ENCODE data around the gene PLA2R1.

The PLA2R1 gene

GRCh38 chr2:159897720-159898119, 164.7 kb downstream of the PLA2R1 start:
- no peak for DNase-seq (ENCODE audit: extremely low read depth in 1 of 2, low read depth in 1 of 2)

- DNase-seq (ENCODE audit: extremely low read depth in 1 of 2, low read depth in 1 of 2), result no peak
Measured at GRCh38 chr2:159897081-159897480, 165.3 kb downstream of the PLA2R1 start.

- DNase-seq (ENCODE audit: extremely low read depth in 1 of 2, low read depth in 1 of 2), result no peak
Measured at GRCh38 chr2:159895258-159896065, 167.0 kb downstream of the PLA2R1 start.

GRCh38 chr2:159894145-159894838, 168.1 kb downstream of the PLA2R1 start:
- DNase-seq (ENCODE audit: extremely low read depth in 1 of 2, low read depth in 1 of 2), result no peak

- DNase-seq (ENCODE audit: extremely low read depth in 1 of 2, low read depth in 1 of 2), result no peak
Measured at GRCh38 chr2:159892990-159893810, 169.2 kb downstream of the PLA2R1 start.

GRCh38 chr2:159891917-159892730, 170.3 kb downstream of the PLA2R1 start:
- DNase-seq (ENCODE audit: extremely low read depth in 1 of 2, low read depth in 1 of 2), result no peak

GRCh38 chr2:159891267-159891588, 171.2 kb downstream of the PLA2R1 start:
- no peak for DNase-seq (ENCODE audit: extremely low read depth in 1 of 2, low read depth in 1 of 2)

GRCh38 chr2:159890551-159891266, 171.7 kb downstream of the PLA2R1 start:
- no peak for DNase-seq (ENCODE audit: extremely low read depth in 1 of 2, low read depth in 1 of 2)

- DNase-seq (ENCODE audit: extremely low read depth in 1 of 2, low read depth in 1 of 2), result no peak
Measured at GRCh38 chr2:159882130-159882745, 180.2 kb downstream of the PLA2R1 start.

Measured in activated CD8-positive, alpha-beta memory T cell treated with anti-CD3 and anti-CD28 coated beads for 1 hour (primary cell).